Measurements from ENCODE around the gene SHLD2.
"Not testable (repeated sequence)": the region's sequence is repeated elsewhere in the genome, so short reads cannot be mapped to it uniquely, and the experiment has no call there.

DNA sequence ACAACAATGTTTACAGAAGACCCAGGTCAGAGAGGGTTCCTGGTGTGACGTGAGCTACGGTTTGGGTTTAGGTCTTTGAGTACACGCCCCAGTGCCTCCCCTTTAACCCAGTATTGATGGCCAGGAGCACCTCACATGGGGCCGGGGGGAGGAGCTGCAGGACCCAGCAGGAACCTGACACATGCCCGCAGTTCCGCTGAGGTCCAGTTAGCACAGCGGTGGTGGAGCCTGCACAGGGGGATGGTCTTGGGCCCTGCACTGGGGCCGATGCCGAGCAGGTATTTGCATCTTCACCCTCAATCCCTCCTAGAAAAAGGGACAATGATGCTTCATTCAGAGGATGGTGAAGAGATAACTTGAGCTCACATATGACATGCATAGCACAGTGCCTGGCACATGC lies 134.2 kb downstream of the SHLD2 start:
- not testable (repeated sequence) for TF ChIP-seq POLR2A (IDR thresholded peaks at IDR 0.05)
- TF ChIP-seq, protein P1, sequence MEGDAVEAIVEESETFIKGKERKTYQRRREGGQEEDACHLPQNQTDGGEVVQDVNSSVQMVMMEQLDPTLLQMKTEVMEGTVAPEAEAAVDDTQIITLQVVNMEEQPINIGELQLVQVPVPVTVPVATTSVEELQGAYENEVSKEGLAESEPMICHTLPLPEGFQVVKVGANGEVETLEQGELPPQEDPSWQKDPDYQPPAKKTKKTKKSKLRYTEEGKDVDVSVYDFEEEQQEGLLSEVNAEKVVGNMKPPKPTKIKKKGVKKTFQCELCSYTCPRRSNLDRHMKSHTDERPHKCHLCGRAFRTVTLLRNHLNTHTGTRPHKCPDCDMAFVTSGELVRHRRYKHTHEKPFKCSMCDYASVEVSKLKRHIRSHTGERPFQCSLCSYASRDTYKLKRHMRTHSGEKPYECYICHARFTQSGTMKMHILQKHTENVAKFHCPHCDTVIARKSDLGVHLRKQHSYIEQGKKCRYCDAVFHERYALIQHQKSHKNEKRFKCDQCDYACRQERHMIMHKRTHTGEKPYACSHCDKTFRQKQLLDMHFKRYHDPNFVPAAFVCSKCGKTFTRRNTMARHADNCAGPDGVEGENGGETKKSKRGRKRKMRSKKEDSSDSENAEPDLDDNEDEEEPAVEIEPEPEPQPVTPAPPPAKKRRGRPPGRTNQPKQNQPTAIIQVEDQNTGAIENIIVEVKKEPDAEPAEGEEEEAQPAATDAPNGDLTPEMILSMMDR (IDR thresholded peaks at IDR 0.05): not testable (repeated sequence)

All from heart left ventricle (tissue), 13 donors.